HG03575 (cell line): ENCODE results near the gene CHRDL2.

Experiments
- ATAC-seq: cut with Tn5 transposase; IDR thresholded peaks from one replicate; pipeline ENCODE4 v1.9.1; 2021; ENCODE audit not compliant: unreplicated experiment, insufficient number of reproducible peaks, low FRiP score; ENCODE audit errors: extremely low read depth

The CHRDL2 gene

GRCh38 chr11:74647831-74648230 is 83.4 kb downstream of the CHRDL2 start:
- ATAC-seq = no peak

DNA sequence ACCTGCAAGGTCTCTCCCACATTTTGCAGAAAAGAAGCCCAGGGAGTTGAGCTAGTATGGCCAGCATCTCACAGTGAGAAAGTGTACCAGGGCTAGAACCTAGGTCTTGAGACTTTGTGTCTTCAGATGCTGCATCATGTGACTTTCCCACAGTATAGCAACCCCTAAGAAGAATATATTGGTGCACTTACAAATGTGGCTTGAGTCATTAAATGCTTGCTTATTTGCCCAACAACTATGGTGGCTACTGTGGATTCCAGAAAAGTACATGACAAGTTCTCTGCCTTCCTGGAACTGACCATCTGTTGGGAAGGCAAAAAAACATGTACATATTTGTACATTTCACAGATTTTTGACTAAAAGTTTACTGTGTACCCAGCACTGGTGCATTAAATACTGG is 83.8 kb downstream of the CHRDL2 start:
- ATAC-seq = no peak

- ATAC-seq = no peak
Observed at GRCh38 chr11:74646954-74647353, 84.3 kb downstream of the CHRDL2 start.
